Fibroblast of pulmonary artery (primary cell): ENCODE measurements around the gene PPP1R18.

Source experiments
- DNase-seq: peaks from one replicate; pipeline ENCODE4 v3.0.0-alpha.2; 2010; ENCODE audit warnings: low read depth
- H3K4me3 ChIP-seq: replicated peaks from 2 replicates; pipeline ENCODE4 v1.5.1; 2011; ENCODE audit warnings: low read depth, mild to moderate bottlenecking, control low read depth, low read length, moderate library complexity
- CTCF ChIP-seq: IDR thresholded peaks from 2 replicates; pipeline ENCODE4 v1.5.1; 2011; ENCODE audit warnings: mild to moderate bottlenecking, control low read depth, low read length, inconsistent platforms; ENCODE audit errors: missing control alignments

The PPP1R18 gene

GRCh38 chr6:30640481-30640880 is 46.0 kb downstream of the PPP1R18 start:
- H3K4me3 ChIP-seq = no peak overlapping the region
- DNase-seq = no peak
- TF ChIP-seq CTCF = no peak

GRCh38 chr6:30635834-30636233 is 50.6 kb downstream of the PPP1R18 start:
- H3K4me3 ChIP-seq = no peak overlapping the region
- no peak for DNase-seq
- TF ChIP-seq CTCF = no peak

- peak; percentile 35 for TF ChIP-seq CTCF
- DNase-seq = peak; percentile 75
- peak within 1 kb of the TSS; percentile 77 for H3K4me3 ChIP-seq
Measured at GRCh38 chr6:30626484-30627366, 59.7 kb downstream of the PPP1R18 start, which contains the start of gene ATAT1. Gene ATAT1 (plus strand): TSS chr6:30626874.
